PC-3 (cell line): ENCODE data around the gene RUFY2.

ENCODE experiments used
- EZH2 ChIP-seq: fragments of 300-600 bp; sonication (generic); IDR thresholded peaks from one replicate; pipeline ENCODE4 v1.6.1; 2017; ENCODE audit warnings: antibody characterized with exemption, mild to moderate bottlenecking, low read length; ENCODE audit not compliant: unreplicated experiment
- TF ChIP-seq, protein P1 (sequence below): fragments of 300-600 bp; sonication (generic); conservative IDR thresholded peaks from 2 replicates; pipeline ENCODE4 v1.5.1; 2017; ENCODE audit warnings: antibody characterized with exemption, low read depth, mild to moderate bottlenecking, low read length

DNA sequence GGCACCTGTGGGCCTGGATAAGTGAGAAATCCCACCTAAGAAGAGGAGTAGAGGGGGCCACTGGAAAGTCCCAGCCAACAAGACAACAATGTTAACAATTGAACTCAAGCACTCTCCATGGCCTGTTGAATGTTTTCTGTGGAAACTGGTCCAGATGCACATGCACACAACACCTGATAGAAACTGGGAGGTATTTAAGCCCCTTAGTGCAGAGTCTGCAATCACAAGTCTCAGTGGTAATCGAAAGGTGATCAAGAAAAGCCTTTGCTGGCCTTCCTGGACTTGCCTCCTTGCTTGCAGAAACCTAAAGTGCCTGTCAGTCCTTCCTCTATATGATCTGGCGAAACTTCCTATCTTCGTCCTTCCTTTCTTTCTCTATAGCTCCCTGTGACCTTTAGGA is 105.8 kb downstream of the RUFY2 start:
- no peak for TF ChIP-seq EZH2
- TF ChIP-seq, protein P1, sequence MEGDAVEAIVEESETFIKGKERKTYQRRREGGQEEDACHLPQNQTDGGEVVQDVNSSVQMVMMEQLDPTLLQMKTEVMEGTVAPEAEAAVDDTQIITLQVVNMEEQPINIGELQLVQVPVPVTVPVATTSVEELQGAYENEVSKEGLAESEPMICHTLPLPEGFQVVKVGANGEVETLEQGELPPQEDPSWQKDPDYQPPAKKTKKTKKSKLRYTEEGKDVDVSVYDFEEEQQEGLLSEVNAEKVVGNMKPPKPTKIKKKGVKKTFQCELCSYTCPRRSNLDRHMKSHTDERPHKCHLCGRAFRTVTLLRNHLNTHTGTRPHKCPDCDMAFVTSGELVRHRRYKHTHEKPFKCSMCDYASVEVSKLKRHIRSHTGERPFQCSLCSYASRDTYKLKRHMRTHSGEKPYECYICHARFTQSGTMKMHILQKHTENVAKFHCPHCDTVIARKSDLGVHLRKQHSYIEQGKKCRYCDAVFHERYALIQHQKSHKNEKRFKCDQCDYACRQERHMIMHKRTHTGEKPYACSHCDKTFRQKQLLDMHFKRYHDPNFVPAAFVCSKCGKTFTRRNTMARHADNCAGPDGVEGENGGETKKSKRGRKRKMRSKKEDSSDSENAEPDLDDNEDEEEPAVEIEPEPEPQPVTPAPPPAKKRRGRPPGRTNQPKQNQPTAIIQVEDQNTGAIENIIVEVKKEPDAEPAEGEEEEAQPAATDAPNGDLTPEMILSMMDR, result no peak
